Neuronal stem cell (in vitro differentiated cells): ENCODE results near the gene MYO9B.

ENCODE experiments used
- DNase-seq: peaks from one replicate; pipeline ENCODE4 v3.0.0-alpha.2; 2013; ENCODE audit warnings: low spot score
- H2AFZ ChIP-seq: one replicate; pipeline ENCODE4 v1.6.1; 2013; ENCODE audit warnings: mild to moderate bottlenecking, low read length, inconsistent platforms
- H2AK5ac ChIP-seq: 2 replicates; pipeline ENCODE4 v1.6.1; 2013; ENCODE audit warnings: low read depth, mild to moderate bottlenecking, inconsistent platforms, low read length, moderate library complexity, mixed read lengths
- H2BK120ac ChIP-seq: 2 replicates; pipeline ENCODE4 v1.6.1; 2013; ENCODE audit warnings: low read depth, mild to moderate bottlenecking, inconsistent platforms, low read length, moderate library complexity, mixed read lengths
- H2BK12ac ChIP-seq: one replicate; pipeline ENCODE4 v1.6.1; 2013; ENCODE audit warnings: low read length, inconsistent platforms
- H2BK15ac ChIP-seq: 2 replicates; pipeline ENCODE4 v1.6.1; 2013; ENCODE audit warnings: mild to moderate bottlenecking, low read length, inconsistent platforms, mixed read lengths
- H2BK5ac ChIP-seq: one replicate; pipeline ENCODE4 v1.6.1; 2013; ENCODE audit warnings: inconsistent platforms, mild to moderate bottlenecking, low read length, moderate library complexity
- H3K14ac ChIP-seq: one replicate; pipeline ENCODE4 v1.6.1; 2013; ENCODE audit warnings: low read length, inconsistent platforms
- H3K18ac ChIP-seq: 2 replicates; pipeline ENCODE4 v1.6.1; 2013; ENCODE audit warnings: low read length, inconsistent platforms
- H3K23ac ChIP-seq: 2 replicates; pipeline ENCODE4 v1.6.1; 2013; ENCODE audit warnings: low read depth, mild to moderate bottlenecking, mixed read lengths, low read length, inconsistent platforms; ENCODE audit not compliant: poor library complexity
- H3K27ac ChIP-seq: replicated peaks from 3 replicates; pipeline ENCODE4 v1.5.1; 2013; ENCODE audit warnings: low read length, inconsistent platforms
- H3K27me3 ChIP-seq, 3 experiments: 2 replicates each; pipeline ENCODE4 v1.6.1; 2013; ENCODE audit warnings: low read length in 3 of 3, mild to moderate bottlenecking in 2 of 3, inconsistent platforms in 1 of 3, low read depth in 1 of 3, mixed read lengths in 1 of 3, moderate library complexity in 1 of 3; ENCODE audit not compliant: control insufficient read depth in 3 of 3, insufficient read depth in 3 of 3
- H3K36me3 ChIP-seq, 2 donors: replicated peaks in 1 of 2; 2 replicates each; pipeline ENCODE4 v1.6.1; 2013; ENCODE audit warnings: low read length in 2 of 2; ENCODE audit not compliant: control insufficient read depth in 2 of 2, insufficient read depth in 2 of 2
- H3K4ac ChIP-seq: 2 replicates; pipeline ENCODE4 v1.6.1; 2013; ENCODE audit warnings: inconsistent platforms, mild to moderate bottlenecking, low read length, moderate library complexity
- H3K4me1 ChIP-seq, 2 donors: 1 replicate in 1 of 2; 2 replicates in 1 of 2; pipeline ENCODE4 v1.6.1; 2013; ENCODE audit warnings: low read length in 2 of 2, low read depth in 1 of 2; ENCODE audit not compliant: control insufficient read depth in 2 of 2, insufficient read depth in 1 of 2
- H3K4me2 ChIP-seq: one replicate; pipeline ENCODE4 v1.6.1; 2013; ENCODE audit warnings: mild to moderate bottlenecking, low read length, inconsistent platforms; ENCODE audit not compliant: insufficient read depth, poor library complexity, severe bottlenecking
- H3K4me3 ChIP-seq, 2 donors: 2 replicates each; pipeline ENCODE4 v1.5.1; 2013; ENCODE audit warnings: low read length in 2 of 2, mild to moderate bottlenecking in 2 of 2, inconsistent platforms in 1 of 2, moderate library complexity in 1 of 2
- H3K79me1 ChIP-seq: one replicate; pipeline ENCODE4 v1.6.1; 2013; ENCODE audit warnings: low read depth, mild to moderate bottlenecking, inconsistent platforms, low read length, moderate library complexity
- H3K9ac ChIP-seq: one replicate; pipeline ENCODE4 v1.6.1; 2013; ENCODE audit warnings: mild to moderate bottlenecking, low read depth, low read length, inconsistent platforms; ENCODE audit not compliant: poor library complexity
- H3K9me3 ChIP-seq, 2 donors: replicated peaks in 1 of 2; 2 replicates each; pipeline versions ENCODE3 to v1.6.1; 2013; ENCODE audit warnings: low read length in 2 of 2, mild to moderate bottlenecking in 2 of 2, inconsistent platforms in 1 of 2, low read depth in 1 of 2, mixed read lengths in 1 of 2, moderate library complexity in 1 of 2; ENCODE audit not compliant: control insufficient read depth in 2 of 2, insufficient read depth in 1 of 2
- H4K8ac ChIP-seq: one replicate; pipeline ENCODE4 v1.6.1; 2013; ENCODE audit warnings: low read depth, mild to moderate bottlenecking, inconsistent platforms, low read length, moderate library complexity
- H4K91ac ChIP-seq: one replicate; pipeline ENCODE4 v1.6.1; 2013; ENCODE audit warnings: low read length, low read depth, mild to moderate bottlenecking, inconsistent platforms; ENCODE audit not compliant: poor library complexity
- WGBS, 2 donors: extraction: QIAGEN DNeasy Blood & Tissue Kit; methylation state at CpG; one replicate each; pipeline ENCODE4 v1.1.7; 2013; ENCODE audit warnings: missing lambda C conversion rate in 2 of 2, mixed read lengths in 1 of 2; ENCODE audit not compliant: insufficient read length in 2 of 2, insufficient replicate concordance in 1 of 2; ENCODE audit errors: extremely low coverage in 2 of 2; 5-methylcytosine and 5-hydroxymethylcytosine counted together

MYO9B gene

GRCh38 chr19:17118957-17119356 is 43.4 kb downstream of the MYO9B start:
- peaks cover 0 to 52% of the 10 kb centered on the region in 2 donors for H3K36me3 ChIP-seq
- no peak overlapping the region for H2BK5ac ChIP-seq
- peaks cover 0 to 6% of the 10 kb centered on the region in 2 donors for H3K4me1 ChIP-seq
- H3K14ac ChIP-seq = no peak overlapping the region
- H2BK12ac ChIP-seq = no peak overlapping the region
- no peak for DNase-seq
- H2BK15ac ChIP-seq = no peak overlapping the region
- H4K91ac ChIP-seq = no peak overlapping the region
- no peak overlapping the region for H3K4ac ChIP-seq
- peak overlapping the region; percentile 27 for H3K9ac ChIP-seq
- no CpG with 5 or more reads among the region's 5 CpGs for WGBS, 2 donors
- no peak overlapping the region for H3K4me2 ChIP-seq
- H3K79me1 ChIP-seq = no peaks in the 10 kb centered on the region
- H2AK5ac ChIP-seq = no peak overlapping the region
- no peak overlapping the region for H2BK120ac ChIP-seq
- no peak overlapping the region for H4K8ac ChIP-seq
- no peaks in the 10 kb centered on the region for H3K9me3 ChIP-seq
- peak overlapping the region; percentile 32 for H3K23ac ChIP-seq
- no peak overlapping the region for H3K18ac ChIP-seq
- no peak overlapping the region for H2AFZ ChIP-seq
- no peak overlapping the region for H3K4me3 ChIP-seq
- H3K27ac ChIP-seq = no peak overlapping the region
- H3K27me3 ChIP-seq = no peaks in the 10 kb centered on the region

- H3K79me1 ChIP-seq = peaks cover 5% of the 10 kb centered on the region
- no peak overlapping the region for H3K4me2 ChIP-seq
- no peak overlapping the region for H3K14ac ChIP-seq
- no peak overlapping the region for H2AK5ac ChIP-seq
- peaks cover 0 to 7% of the 10 kb centered on the region in 2 donors for H3K4me1 ChIP-seq
- H2BK12ac ChIP-seq = no peak overlapping the region
- no peak for DNase-seq
- no peak overlapping the region for H2BK120ac ChIP-seq
- H3K9me3 ChIP-seq = no peaks in the 10 kb centered on the region
- no peak overlapping the region for H3K18ac ChIP-seq
- H3K36me3 ChIP-seq = peaks cover 0 to 32% of the 10 kb centered on the region in 2 donors
- H2BK5ac ChIP-seq = no peak overlapping the region
- H2AFZ ChIP-seq = no peak overlapping the region
- no peak overlapping the region for H3K23ac ChIP-seq
- H3K9ac ChIP-seq = no peak overlapping the region
- no peak overlapping the region for H4K8ac ChIP-seq
- no peak overlapping the region for H3K4ac ChIP-seq
- no peak overlapping the region for H3K4me3 ChIP-seq
- WGBS, 2 donors = no CpG with 5 or more reads among the region's 9 CpGs
- H3K27ac ChIP-seq = no peak overlapping the region
- no peaks in the 10 kb centered on the region for H3K27me3 ChIP-seq
- no peak overlapping the region for H2BK15ac ChIP-seq
- no peak overlapping the region for H4K91ac ChIP-seq
These were observed 46.2 kb downstream of the MYO9B start for GRCh38 chr19:17121736-17122293.

- H3K18ac ChIP-seq = no peak overlapping the region
- H4K8ac ChIP-seq = no peak overlapping the region
- no peak overlapping the region for H2BK15ac ChIP-seq
- H3K27ac ChIP-seq = no peak overlapping the region
- H3K9me3 ChIP-seq = no peaks in the 10 kb centered on the region
- peaks cover 5% of the 10 kb centered on the region for H3K79me1 ChIP-seq
- no peak overlapping the region for H4K91ac ChIP-seq
- H2AFZ ChIP-seq = no peak overlapping the region
- H3K23ac ChIP-seq = no peak overlapping the region
- no peak overlapping the region for H3K14ac ChIP-seq
- no peaks in the 10 kb centered on the region for H3K27me3 ChIP-seq
- no peak for DNase-seq
- no peak overlapping the region for H3K4me2 ChIP-seq
- H2BK12ac ChIP-seq = no peak overlapping the region
- H3K36me3 ChIP-seq = peaks cover 0 to 37% of the 10 kb centered on the region in 2 donors
- WGBS, 2 donors = no CpG with 5 or more reads among the region's 2 CpGs
- no peak overlapping the region for H2AK5ac ChIP-seq
- no peak overlapping the region for H3K9ac ChIP-seq
- no peak overlapping the region for H3K4me3 ChIP-seq
- H3K4ac ChIP-seq = no peak overlapping the region
- no peak overlapping the region for H2BK5ac ChIP-seq
- H3K4me1 ChIP-seq = peaks cover 0 to 7% of the 10 kb centered on the region in 2 donors
- H2BK120ac ChIP-seq = no peak overlapping the region
These were observed 47.5 kb downstream of the MYO9B start for GRCh38 chr19:17123041-17123440.

- no peak overlapping the region for H2BK12ac ChIP-seq
- H2BK15ac ChIP-seq = no peak overlapping the region
- peaks cover 5% of the 10 kb centered on the region for H3K79me1 ChIP-seq
- no CpG with 5 or more reads among the region's 1 CpG for WGBS, 2 donors
- no peak overlapping the region for H3K4me2 ChIP-seq
- H3K27me3 ChIP-seq = no peaks in the 10 kb centered on the region
- no peak overlapping the region for H3K18ac ChIP-seq
- H3K4me3 ChIP-seq = no peak overlapping the region
- H3K23ac ChIP-seq = no peak overlapping the region
- no peak overlapping the region for H4K91ac ChIP-seq
- no peak overlapping the region for H3K4ac ChIP-seq
- H3K4me1 ChIP-seq = peaks cover 0 to 7% of the 10 kb centered on the region in 2 donors
- H3K36me3 ChIP-seq = peaks cover 0 to 41% of the 10 kb centered on the region in 2 donors
- H3K14ac ChIP-seq = no peak overlapping the region
- H2BK5ac ChIP-seq = no peak overlapping the region
- H2AK5ac ChIP-seq = no peak overlapping the region
- H2BK120ac ChIP-seq = no peak overlapping the region
- DNase-seq = no peak
- no peaks in the 10 kb centered on the region for H3K9me3 ChIP-seq
- no peak overlapping the region for H4K8ac ChIP-seq
- no peak overlapping the region for H2AFZ ChIP-seq
- H3K27ac ChIP-seq = no peak overlapping the region
- H3K9ac ChIP-seq = no peak overlapping the region
These were observed 48.4 kb downstream of the MYO9B start for GRCh38 chr19:17124025-17124424.
